GDM1 (cell line): ENCODE results near the gene ENTR1.

Experiments
- DNase-seq: peaks from one replicate; lab custom pipeline; 2025; lab: John Stamatoyannopoulos, UW

The ENTR1 gene

GRCh38 chr9:136376457-136376856, 34.0 kb downstream of the ENTR1 start:
- no peak for DNase-seq

GRCh38 chr9:136375096-136375495, 35.3 kb downstream of the ENTR1 start:
- DNase-seq: no peak

- no peak for DNase-seq
Measured at GRCh38 chr9:136374183-136374575, 36.2 kb downstream of the ENTR1 start.

- DNase-seq: no peak
Measured at GRCh38 chr9:136373300-136374182, 36.9 kb downstream of the ENTR1 start, which contains the start of gene CARD9. TSS of gene CARD9 (minus strand) at chr9:136373669. CDS start at chr9:136372078, 1,591 bp downstream.

- peak; percentile 46 for DNase-seq
Measured at GRCh38 chr9:136372561-136373299, 37.7 kb downstream of the ENTR1 start.

- DNase-seq: no peak
Measured at GRCh38 chr9:136372006-136372405, 38.4 kb downstream of the ENTR1 start.

- DNase-seq: no peak
Measured at GRCh38 chr9:136371533-136371880, 38.9 kb downstream of the ENTR1 start.

GRCh38 chr9:136370687-136371532, 39.5 kb downstream of the ENTR1 start:
- no peak for DNase-seq

- DNase-seq: no peak
Measured at GRCh38 chr9:136370037-136370436, 40.4 kb downstream of the ENTR1 start.

- no peak for DNase-seq
Measured at GRCh38 chr9:136368190-136368589, 42.2 kb downstream of the ENTR1 start.

- no peak for DNase-seq
Measured at GRCh38 chr9:136367296-136368145, 42.9 kb downstream of the ENTR1 start.

- no peak for DNase-seq
Measured at GRCh38 chr9:136366826-136367225, 43.6 kb downstream of the ENTR1 start.

GRCh38 chr9:136365775-136366222, 44.6 kb downstream of the ENTR1 start:
- peak; percentile 50 for DNase-seq

GRCh38 chr9:136364942-136365774, 45.3 kb downstream of the ENTR1 start:
- no peak for DNase-seq

GRCh38 chr9:136363949-136364748, 46.3 kb downstream of the ENTR1 start:
- DNase-seq: no peak

- DNase-seq: peak; percentile 89
Measured at GRCh38 chr9:136363106-136363948, 47.1 kb downstream of the ENTR1 start, which contains the start of gene DNLZ. TSS of gene DNLZ (minus strand) at chr9:136363744. CDS start at chr9:136363714, 30 bp downstream.

GRCh38 chr9:136362450-136362784, 48.0 kb downstream of the ENTR1 start:
- no peak for DNase-seq

- DNase-seq: no peak
Measured at GRCh38 chr9:136361754-136362449, 48.5 kb downstream of the ENTR1 start.
